WTC11 (cell line): ENCODE results near the gene PEX6. TPM values are rescaled to one million over a fixed set of nuclear protein-coding genes. Genes with fewer than 3 reads are reported as not detected.

Experiments
- ATAC-seq: fragments of 200-7000 bp; cut with Tn5 transposase; 2 replicates; pipeline ENCODE4 v1.10.0; 2021; ENCODE audit warnings: mild to moderate bottlenecking, moderate library complexity
- CTCF ChIA-PET: fragments of 300-600 bp; sonication (Branson Sonifier 250); formaldehyde crosslinking; loops from one replicate; lab custom pipeline; 2021; ENCODE audit warnings: antibody characterized with exemption; lab: Charles Lee
- POLR2A ChIA-PET: fragments of 350-600 bp; sonication (Branson Sonifier 250); formaldehyde crosslinking; loops from one replicate; lab custom pipeline; 2021; ENCODE audit warnings: antibody characterized with exemption; lab: Charles Lee
- DNase-seq: peaks from one replicate; pipeline ENCODE4 v3.0.0; 2021; ENCODE audit warnings: low spot score
- H3K27ac Mint-ChIP-seq: 2 replicates; pipeline ENCODE4 v1.8.0; 2021; ENCODE audit warnings: mixed read lengths
- H3K27me3 Mint-ChIP-seq: 2 replicates; pipeline ENCODE4 v1.8.0; 2021; ENCODE audit warnings: low read depth, mild to moderate bottlenecking, moderate library complexity, mixed read lengths
- H3K36me3 Mint-ChIP-seq: 2 replicates; pipeline ENCODE4 v1.8.0; 2021; ENCODE audit warnings: mixed read lengths
- H3K4me1 Mint-ChIP-seq: 2 replicates; pipeline ENCODE4 v1.8.0; 2022; ENCODE audit warnings: mixed read lengths
- H3K4me3 Mint-ChIP-seq: 2 replicates; pipeline ENCODE4 v1.8.0; 2021; ENCODE audit warnings: mild to moderate bottlenecking, moderate library complexity, mixed read lengths
- H3K9me3 Mint-ChIP-seq: 2 replicates; pipeline ENCODE4 v1.8.0; 2021; ENCODE audit warnings: mixed read lengths
- ESRRA ChIP-seq: sonication (generic); formaldehyde crosslinking; IDR thresholded peaks from 2 replicates; pipeline ENCODE4 v1.8.1; 2022; ENCODE audit warnings: mild to moderate bottlenecking, missing genetic modification reagents, borderline replicate concordance
- FOXP1 ChIP-seq: sonication (generic); formaldehyde crosslinking; IDR thresholded peaks from 2 replicates; pipeline ENCODE4 v1.8.0; 2022; ENCODE audit warnings: missing genetic modification reagents, mild to moderate bottlenecking, moderate library complexity, borderline replicate concordance
- GRHL2 ChIP-seq: fragments of 250-450 bp; sonication (Bioruptor Pico); IDR thresholded peaks from 2 replicates; pipeline ENCODE4 v1.8.0; 2022; ENCODE audit warnings: mild to moderate bottlenecking, moderate library complexity; ENCODE audit not compliant: insufficient replicate concordance, severe bottlenecking
- KAT7 ChIP-seq: sonication (generic); formaldehyde crosslinking; IDR thresholded peaks from 2 replicates; pipeline ENCODE4 v1.8.1; 2023; ENCODE audit warnings: missing genetic modification reagents, mild to moderate bottlenecking, borderline replicate concordance
- MYBL2 ChIP-seq: sonication (generic); formaldehyde crosslinking; IDR thresholded peaks from 2 replicates; pipeline ENCODE4 v1.8.1; 2023; ENCODE audit warnings: mild to moderate bottlenecking, moderate library complexity, missing genetic modification reagents
- NFATC4 ChIP-seq: fragments of 250-450 bp; sonication (Bioruptor Pico); IDR thresholded peaks from 2 replicates; pipeline ENCODE4 v1.9.0; 2021; ENCODE audit warnings: mild to moderate bottlenecking
- NR2C2 ChIP-seq: sonication (generic); formaldehyde crosslinking; IDR thresholded peaks from 2 replicates; pipeline ENCODE4 v1.8.0; 2022; ENCODE audit warnings: mild to moderate bottlenecking, missing genetic modification reagents
- NR3C1 ChIP-seq: sonication (generic); formaldehyde crosslinking; conservative IDR thresholded peaks from 2 replicates; pipeline ENCODE4 v1.8.1; 2023; ENCODE audit warnings: low read depth, mild to moderate bottlenecking, missing genetic modification reagents
- PRRX2 ChIP-seq: fragments of 250-450 bp; sonication (Bioruptor Pico); IDR thresholded peaks from 2 replicates; pipeline ENCODE4 v1.8.0; 2021; ENCODE audit warnings: mild to moderate bottlenecking
- RELA ChIP-seq: sonication (generic); formaldehyde crosslinking; IDR thresholded peaks from 2 replicates; pipeline ENCODE4 v1.8.1; 2022; ENCODE audit warnings: missing genetic modification reagents, mild to moderate bottlenecking, borderline replicate concordance
- SMAD3 ChIP-seq: sonication (generic); formaldehyde crosslinking; IDR thresholded peaks from 2 replicates; pipeline ENCODE4 v1.8.0; 2022; ENCODE audit warnings: missing genetic modification reagents, mild to moderate bottlenecking, borderline replicate concordance
- SP1 ChIP-seq: sonication (generic); formaldehyde crosslinking; conservative IDR thresholded peaks from 2 replicates; pipeline ENCODE4 v1.8.1; 2022; ENCODE audit warnings: missing genetic modification reagents
- TCF7 ChIP-seq: sonication (generic); formaldehyde crosslinking; IDR thresholded peaks from 2 replicates; pipeline ENCODE4 v1.8.0; 2022; ENCODE audit warnings: mild to moderate bottlenecking, low read depth, missing genetic modification reagents, moderate library complexity
- ZNF232 ChIP-seq: sonication (generic); formaldehyde crosslinking; IDR thresholded peaks from 2 replicates; pipeline ENCODE4 v1.8.0; 2022; ENCODE audit warnings: mild to moderate bottlenecking, missing genetic modification reagents
- ZNF396 ChIP-seq: fragments of 250-450 bp; sonication (Bioruptor Pico); IDR thresholded peaks from 2 replicates; pipeline ENCODE4 v1.8.0; 2021; ENCODE audit warnings: mild to moderate bottlenecking, moderate library complexity, borderline replicate concordance
- ZNF671 ChIP-seq: fragments of 250-450 bp; sonication (Bioruptor Pico); IDR thresholded peaks from 2 replicates; pipeline ENCODE4 v1.8.0; 2021; ENCODE audit warnings: mild to moderate bottlenecking
- total RNA-seq: library from RNA; stranded (reverse); gene quantifications from 3 replicates; pipeline ENCODE4 v1.2.3, GENCODE V29; 2021
- TF ChIP-seq, protein P1 (sequence below): fragments of 250-450 bp; sonication (Bioruptor Pico); IDR thresholded peaks from 2 replicates; pipeline ENCODE4 v1.9.0; 2021; ENCODE audit warnings: mild to moderate bottlenecking
- TF ChIP-seq, protein P2 (sequence below): sonication (generic); formaldehyde crosslinking; conservative IDR thresholded peaks from 2 replicates; pipeline ENCODE4 v1.8.1; 2023; ENCODE audit warnings: mild to moderate bottlenecking, low read depth, missing genetic modification reagents, moderate library complexity
- TF ChIP-seq, protein P3 (sequence below): sonication (generic); formaldehyde crosslinking; IDR thresholded peaks from 2 replicates; pipeline ENCODE4 v1.8.0; 2022; ENCODE audit warnings: mild to moderate bottlenecking, missing genetic modification reagents
- TF ChIP-seq, protein P4 (sequence below): sonication (generic); formaldehyde crosslinking; IDR thresholded peaks from 2 replicates; pipeline ENCODE4 v1.8.1; 2022; ENCODE audit warnings: missing genetic modification reagents, borderline replicate concordance
- TF ChIP-seq, protein P5 (sequence below): sonication (generic); formaldehyde crosslinking; IDR thresholded peaks from 2 replicates; pipeline ENCODE4 v1.8.1; 2022; ENCODE audit warnings: mild to moderate bottlenecking, moderate library complexity, missing genetic modification reagents
- TF ChIP-seq, protein P6 (sequence below): fragments of 200-600 bp; IDR thresholded peaks from 2 replicates; pipeline ENCODE4 v1.8.0; 2022; ENCODE audit warnings: antibody characterized with exemption

PEX6 gene
- total RNA-seq, 1 experiment from 2014 or later = 8.2 TPM

DNA sequence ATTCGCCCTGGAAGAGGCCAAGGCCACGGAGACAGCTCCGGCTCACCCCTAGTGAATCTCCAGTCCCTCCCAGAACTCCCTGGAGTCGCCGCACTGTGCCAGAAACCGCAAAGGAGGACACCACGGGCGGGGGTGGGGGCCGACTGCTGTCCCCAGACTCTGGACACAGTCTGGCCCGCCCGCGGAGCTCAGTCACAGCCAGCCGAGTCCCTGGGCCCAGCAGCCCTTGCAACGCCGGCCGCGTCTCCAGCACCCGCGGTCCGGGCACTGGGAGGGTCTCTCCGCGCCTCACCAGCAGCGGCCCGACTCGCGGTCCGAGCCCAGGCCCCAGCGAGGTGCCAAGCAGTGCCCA is 518 bp downstream of the PEX6 start:
- no peak overlapping the region for H3K27ac Mint-ChIP-seq
- no peaks in the 10 kb centered on the region for H3K27me3 Mint-ChIP-seq
- CTCF ChIA-PET = interaction anchor here (1.1 to 3.7 kb wide), 7 partner anchors 10 to 165 kb away, joined by 3 to 19 read pairs (median 5); partner anchors contain the start of genes KLHDC3 and MEA1
- H3K4me3 Mint-ChIP-seq = peak overlapping the region; percentile 77
- no peaks in the 10 kb centered on the region for H3K9me3 Mint-ChIP-seq
- DNase-seq = peak; percentile 40
- peak; percentile 22 for ATAC-seq
- TF ChIP-seq SP1 (CRISPR knock-in tag) = no peak
- TF ChIP-seq, protein P1, sequence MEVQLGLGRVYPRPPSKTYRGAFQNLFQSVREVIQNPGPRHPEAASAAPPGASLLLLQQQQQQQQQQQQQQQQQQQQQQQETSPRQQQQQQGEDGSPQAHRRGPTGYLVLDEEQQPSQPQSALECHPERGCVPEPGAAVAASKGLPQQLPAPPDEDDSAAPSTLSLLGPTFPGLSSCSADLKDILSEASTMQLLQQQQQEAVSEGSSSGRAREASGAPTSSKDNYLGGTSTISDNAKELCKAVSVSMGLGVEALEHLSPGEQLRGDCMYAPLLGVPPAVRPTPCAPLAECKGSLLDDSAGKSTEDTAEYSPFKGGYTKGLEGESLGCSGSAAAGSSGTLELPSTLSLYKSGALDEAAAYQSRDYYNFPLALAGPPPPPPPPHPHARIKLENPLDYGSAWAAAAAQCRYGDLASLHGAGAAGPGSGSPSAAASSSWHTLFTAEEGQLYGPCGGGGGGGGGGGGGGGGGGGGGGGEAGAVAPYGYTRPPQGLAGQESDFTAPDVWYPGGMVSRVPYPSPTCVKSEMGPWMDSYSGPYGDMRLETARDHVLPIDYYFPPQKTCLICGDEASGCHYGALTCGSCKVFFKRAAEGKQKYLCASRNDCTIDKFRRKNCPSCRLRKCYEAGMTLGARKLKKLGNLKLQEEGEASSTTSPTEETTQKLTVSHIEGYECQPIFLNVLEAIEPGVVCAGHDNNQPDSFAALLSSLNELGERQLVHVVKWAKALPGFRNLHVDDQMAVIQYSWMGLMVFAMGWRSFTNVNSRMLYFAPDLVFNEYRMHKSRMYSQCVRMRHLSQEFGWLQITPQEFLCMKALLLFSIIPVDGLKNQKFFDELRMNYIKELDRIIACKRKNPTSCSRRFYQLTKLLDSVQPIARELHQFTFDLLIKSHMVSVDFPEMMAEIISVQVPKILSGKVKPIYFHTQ = no peak
- TF ChIP-seq FOXP1 = no peak
- POLR2A ChIA-PET = interaction anchor here (0.6 to 1.9 kb wide), 12 partner anchors 12 to 540 kb away, joined by 3 to 11 read pairs (median 3); partner anchors contain the start of genes CNPY3, GNMT, KLC4 and KLHDC3
- H3K4me1 Mint-ChIP-seq = peaks cover 17% of the 10 kb centered on the region
- H3K36me3 Mint-ChIP-seq = no peaks in the 10 kb centered on the region

DNA sequence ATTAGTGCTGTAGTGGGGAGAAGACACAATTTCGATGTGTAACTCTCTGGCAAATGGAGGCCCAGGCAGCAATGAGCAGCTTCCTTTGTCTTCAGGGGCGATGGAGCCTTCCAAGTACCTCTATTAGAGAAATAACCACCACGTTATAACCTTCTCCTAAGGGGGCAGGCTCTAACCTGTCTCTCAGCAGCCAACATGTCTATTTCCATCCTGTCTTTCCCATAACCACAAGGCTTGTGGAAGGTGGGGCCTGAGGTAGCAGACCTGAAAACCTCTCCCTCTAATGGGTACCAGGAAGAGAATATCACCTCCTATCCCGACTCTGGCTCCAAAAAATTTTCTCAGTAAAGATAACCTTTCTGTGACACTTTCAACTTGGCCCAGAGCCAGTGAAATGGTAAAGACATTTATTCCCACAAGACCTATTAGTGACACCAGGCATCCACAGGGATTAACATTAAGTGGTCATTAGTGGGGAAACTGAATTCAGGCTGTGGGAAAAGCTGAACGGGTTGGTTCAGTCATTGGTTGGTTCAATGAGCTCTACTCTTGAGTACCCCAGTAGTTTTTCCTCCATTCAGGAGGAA is 4.0 kb downstream of the PEX6 start:
- no peak for ATAC-seq
- Mint-ChIP-seq H3K27me3 (no peaks in the 10 kb centered on the region), H3K9me3 (no peaks in the 10 kb centered on the region), H3K27ac (no peak overlapping the region), H3K36me3 (no peaks in the 10 kb centered on the region), H3K4me1 (peaks cover 17% of the 10 kb centered on the region), H3K4me3 (no peak overlapping the region)
- no peak for DNase-seq
- TF ChIP-seq ZNF396 = no peak
- no peak for TF ChIP-seq PRRX2
- TF ChIP-seq, protein P2, sequence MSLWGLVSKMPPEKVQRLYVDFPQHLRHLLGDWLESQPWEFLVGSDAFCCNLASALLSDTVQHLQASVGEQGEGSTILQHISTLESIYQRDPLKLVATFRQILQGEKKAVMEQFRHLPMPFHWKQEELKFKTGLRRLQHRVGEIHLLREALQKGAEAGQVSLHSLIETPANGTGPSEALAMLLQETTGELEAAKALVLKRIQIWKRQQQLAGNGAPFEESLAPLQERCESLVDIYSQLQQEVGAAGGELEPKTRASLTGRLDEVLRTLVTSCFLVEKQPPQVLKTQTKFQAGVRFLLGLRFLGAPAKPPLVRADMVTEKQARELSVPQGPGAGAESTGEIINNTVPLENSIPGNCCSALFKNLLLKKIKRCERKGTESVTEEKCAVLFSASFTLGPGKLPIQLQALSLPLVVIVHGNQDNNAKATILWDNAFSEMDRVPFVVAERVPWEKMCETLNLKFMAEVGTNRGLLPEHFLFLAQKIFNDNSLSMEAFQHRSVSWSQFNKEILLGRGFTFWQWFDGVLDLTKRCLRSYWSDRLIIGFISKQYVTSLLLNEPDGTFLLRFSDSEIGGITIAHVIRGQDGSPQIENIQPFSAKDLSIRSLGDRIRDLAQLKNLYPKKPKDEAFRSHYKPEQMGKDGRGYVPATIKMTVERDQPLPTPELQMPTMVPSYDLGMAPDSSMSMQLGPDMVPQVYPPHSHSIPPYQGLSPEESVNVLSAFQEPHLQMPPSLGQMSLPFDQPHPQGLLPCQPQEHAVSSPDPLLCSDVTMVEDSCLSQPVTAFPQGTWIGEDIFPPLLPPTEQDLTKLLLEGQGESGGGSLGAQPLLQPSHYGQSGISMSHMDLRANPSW = no peak
- TF ChIP-seq, protein P3, sequence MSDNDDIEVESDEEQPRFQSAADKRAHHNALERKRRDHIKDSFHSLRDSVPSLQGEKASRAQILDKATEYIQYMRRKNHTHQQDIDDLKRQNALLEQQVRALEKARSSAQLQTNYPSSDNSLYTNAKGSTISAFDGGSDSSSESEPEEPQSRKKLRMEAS = no peak
- no peak for TF ChIP-seq FOXP1
- no peak for TF ChIP-seq ESRRA (CRISPR knock-in tag)
- TF ChIP-seq SMAD3 (CRISPR knock-in tag) = no peak
- TF ChIP-seq, protein P4, sequence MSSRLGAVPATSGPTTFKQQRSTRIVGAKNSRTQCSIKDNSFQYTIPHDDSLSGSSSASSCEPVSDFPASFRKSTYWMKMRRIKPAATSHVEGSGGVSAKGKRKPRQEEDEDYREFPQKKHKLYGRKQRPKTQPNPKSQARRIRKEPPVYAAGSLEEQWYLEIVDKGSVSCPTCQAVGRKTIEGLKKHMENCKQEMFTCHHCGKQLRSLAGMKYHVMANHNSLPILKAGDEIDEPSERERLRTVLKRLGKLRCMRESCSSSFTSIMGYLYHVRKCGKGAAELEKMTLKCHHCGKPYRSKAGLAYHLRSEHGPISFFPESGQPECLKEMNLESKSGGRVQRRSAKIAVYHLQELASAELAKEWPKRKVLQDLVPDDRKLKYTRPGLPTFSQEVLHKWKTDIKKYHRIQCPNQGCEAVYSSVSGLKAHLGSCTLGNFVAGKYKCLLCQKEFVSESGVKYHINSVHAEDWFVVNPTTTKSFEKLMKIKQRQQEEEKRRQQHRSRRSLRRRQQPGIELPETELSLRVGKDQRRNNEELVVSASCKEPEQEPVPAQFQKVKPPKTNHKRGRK (CRISPR knock-in tag) = no peak
- no peak for TF ChIP-seq NFATC4
- no peak for TF ChIP-seq NR2C2 (CRISPR knock-in tag)
- ChIA-PET CTCF (interaction anchor here (1.5 kb wide), 1 partner anchor 12 kb away, joined by 6 read pairs; no protein-coding TSS in a partner anchor), POLR2A (interaction anchor here (0.6 kb wide), 2 partner anchors 8 to 183 kb away, joined by 3 to 4 read pairs; no protein-coding TSS in a partner anchor)

DNA sequence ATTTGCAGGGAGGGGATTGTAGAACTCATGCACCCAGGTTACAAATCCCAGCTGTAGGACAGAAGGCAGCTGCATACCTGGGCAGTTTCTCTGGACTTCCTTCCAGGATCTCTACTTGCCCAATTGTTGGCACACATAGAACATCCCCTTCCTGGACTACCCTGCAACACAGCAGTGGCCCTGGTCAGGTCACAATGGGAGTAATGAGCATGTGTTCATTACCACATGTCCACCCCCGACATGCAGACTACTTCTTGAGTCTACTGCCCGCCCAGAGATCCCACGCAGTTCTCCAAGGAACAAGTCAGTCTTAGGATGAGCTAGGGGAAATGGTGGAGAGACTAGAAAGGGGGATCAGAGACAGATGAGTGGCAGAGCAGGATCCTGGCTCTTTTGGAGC is 5.1 kb downstream of the PEX6 start:
- Mint-ChIP-seq H3K27ac (peak overlapping the region; percentile 57), H3K9me3 (no peaks in the 10 kb centered on the region), H3K27me3 (no peaks in the 10 kb centered on the region), H3K4me3 (no peak overlapping the region), H3K36me3 (no peaks in the 10 kb centered on the region), H3K4me1 (peaks cover 7% of the 10 kb centered on the region)
- CTCF ChIA-PET = interaction anchor here (1.1 kb wide), 1 partner anchor 170 kb away, joined by 3 read pairs; no protein-coding TSS in a partner anchor
- DNase-seq (no peak), ATAC-seq (no peak)
- POLR2A ChIA-PET = no interaction called here
- TF ChIP-seq MYBL2 (CRISPR knock-in tag) = no peak
- TF ChIP-seq, protein P5, sequence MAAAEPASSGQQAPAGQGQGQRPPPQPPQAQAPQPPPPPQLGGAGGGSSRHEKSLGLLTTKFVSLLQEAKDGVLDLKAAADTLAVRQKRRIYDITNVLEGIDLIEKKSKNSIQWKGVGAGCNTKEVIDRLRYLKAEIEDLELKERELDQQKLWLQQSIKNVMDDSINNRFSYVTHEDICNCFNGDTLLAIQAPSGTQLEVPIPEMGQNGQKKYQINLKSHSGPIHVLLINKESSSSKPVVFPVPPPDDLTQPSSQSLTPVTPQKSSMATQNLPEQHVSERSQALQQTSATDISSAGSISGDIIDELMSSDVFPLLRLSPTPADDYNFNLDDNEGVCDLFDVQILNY (CRISPR knock-in tag) = no peak
- TF ChIP-seq TCF7 (CRISPR knock-in tag) = no peak
- TF ChIP-seq, protein P6, sequence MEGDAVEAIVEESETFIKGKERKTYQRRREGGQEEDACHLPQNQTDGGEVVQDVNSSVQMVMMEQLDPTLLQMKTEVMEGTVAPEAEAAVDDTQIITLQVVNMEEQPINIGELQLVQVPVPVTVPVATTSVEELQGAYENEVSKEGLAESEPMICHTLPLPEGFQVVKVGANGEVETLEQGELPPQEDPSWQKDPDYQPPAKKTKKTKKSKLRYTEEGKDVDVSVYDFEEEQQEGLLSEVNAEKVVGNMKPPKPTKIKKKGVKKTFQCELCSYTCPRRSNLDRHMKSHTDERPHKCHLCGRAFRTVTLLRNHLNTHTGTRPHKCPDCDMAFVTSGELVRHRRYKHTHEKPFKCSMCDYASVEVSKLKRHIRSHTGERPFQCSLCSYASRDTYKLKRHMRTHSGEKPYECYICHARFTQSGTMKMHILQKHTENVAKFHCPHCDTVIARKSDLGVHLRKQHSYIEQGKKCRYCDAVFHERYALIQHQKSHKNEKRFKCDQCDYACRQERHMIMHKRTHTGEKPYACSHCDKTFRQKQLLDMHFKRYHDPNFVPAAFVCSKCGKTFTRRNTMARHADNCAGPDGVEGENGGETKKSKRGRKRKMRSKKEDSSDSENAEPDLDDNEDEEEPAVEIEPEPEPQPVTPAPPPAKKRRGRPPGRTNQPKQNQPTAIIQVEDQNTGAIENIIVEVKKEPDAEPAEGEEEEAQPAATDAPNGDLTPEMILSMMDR = no peak
- no peak for TF ChIP-seq RELA (CRISPR knock-in tag)
- no peak for TF ChIP-seq ZNF232 (CRISPR knock-in tag)
- TF ChIP-seq GRHL2 (CRISPR knock-in tag) = no peak
- no peak for TF ChIP-seq NR3C1 (CRISPR knock-in tag)
- TF ChIP-seq ZNF671 (CRISPR knock-in tag) = no peak
- TF ChIP-seq KAT7 (CRISPR knock-in tag) = no peak
